KOPT-K1 (cell line): ENCODE measurements around the gene STK38.
A peak's percentile ranks its signal among the peaks of the same experiment; 100 is the strongest.
"Not testable (repeated sequence)": the region's sequence is repeated elsewhere in the genome, so short reads cannot be mapped to it uniquely, and the experiment has no call there.

Source experiments
- H3K27ac ChIP-seq: fragments of 200-600 bp; sonication (generic); 2 replicates; pipeline ENCODE4 v1.5.1; 2016; ENCODE audit warnings: antibody characterized with exemption, mild to moderate bottlenecking, low read depth, low read length; ENCODE audit not compliant: poor library complexity, severe bottlenecking
- H3K36me3 ChIP-seq: fragments of 200-600 bp; sonication (generic); 2 replicates; pipeline ENCODE4 v1.5.1; 2017; ENCODE audit warnings: antibody characterized with exemption, mild to moderate bottlenecking, low read length, moderate library complexity; ENCODE audit not compliant: insufficient read depth
- H3K9me3 ChIP-seq: fragments of 200-600 bp; sonication (generic); 2 replicates; pipeline ENCODE4 v1.5.1; 2017; ENCODE audit warnings: antibody characterized with exemption, low read length, mild to moderate bottlenecking; ENCODE audit not compliant: insufficient read depth, poor library complexity, severe bottlenecking

STK38 gene

DNA sequence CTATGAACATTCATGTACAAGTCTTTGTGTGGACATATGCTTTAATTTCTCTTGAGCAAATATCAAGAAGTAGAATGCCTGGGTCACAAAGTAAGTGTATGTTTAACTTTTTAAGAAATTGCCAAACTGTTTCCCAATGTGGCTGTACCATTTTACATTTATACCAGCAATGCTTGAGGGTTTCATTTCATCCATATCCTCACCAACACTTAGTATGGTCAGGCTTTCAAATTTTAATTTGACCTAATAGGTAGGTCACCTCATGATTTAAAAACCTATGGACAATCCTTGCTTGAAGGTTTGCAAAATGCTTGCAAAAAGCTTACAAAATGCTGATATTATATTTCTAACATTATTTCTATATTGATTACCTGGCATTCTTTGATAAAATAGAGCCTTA is 27.4 kb upstream of the STK38 start:
- H3K36me3 ChIP-seq = no peaks in the 10 kb centered on the region
- H3K9me3 ChIP-seq = peaks cover 11% of the 10 kb centered on the region
- H3K27ac ChIP-seq = no peak overlapping the region

DNA sequence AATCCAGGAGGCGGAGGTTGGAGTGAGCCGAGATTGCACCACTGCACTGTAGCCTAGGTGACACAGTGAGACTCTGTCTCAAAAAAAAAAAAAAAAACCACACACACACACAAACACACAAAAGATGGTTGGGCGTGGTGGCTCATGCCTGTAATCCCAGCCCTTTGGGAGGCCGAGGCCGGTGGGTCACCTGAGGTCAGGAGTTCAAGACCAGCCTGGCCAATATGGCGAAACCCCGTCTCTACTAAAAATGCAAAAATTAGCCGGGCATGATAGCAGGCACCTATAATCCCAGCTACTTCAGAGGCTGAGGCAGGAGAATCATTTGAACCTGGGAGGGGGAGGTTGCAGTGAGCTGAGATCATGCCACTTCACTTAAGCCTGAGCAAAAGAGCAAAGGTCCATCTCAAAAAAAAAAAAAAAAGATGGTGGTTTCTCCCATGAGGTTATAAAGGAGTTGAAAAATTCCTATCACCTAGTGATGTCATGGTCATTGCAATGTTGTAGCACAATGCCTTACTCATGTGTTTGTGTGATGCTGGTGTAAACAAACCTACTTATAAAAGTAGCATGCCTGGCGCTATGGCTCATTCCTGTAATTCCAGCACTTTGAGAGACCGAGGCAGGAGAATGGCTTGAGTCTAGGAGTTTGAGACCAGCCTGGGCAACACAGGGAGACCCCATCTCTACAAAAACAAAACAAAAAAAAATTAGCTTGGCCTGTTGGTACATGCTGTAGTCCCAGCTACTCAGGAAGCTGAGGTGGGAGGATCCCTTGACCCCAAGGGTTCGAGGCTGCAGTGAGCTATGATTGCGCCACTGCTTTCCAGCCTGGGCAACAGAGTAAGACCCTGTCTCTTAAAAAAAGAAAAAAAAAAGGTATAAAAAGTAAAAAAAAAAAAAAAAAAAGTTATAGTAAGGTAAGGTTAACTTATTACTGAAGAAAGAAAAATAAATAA is 25.4 kb upstream of the STK38 start:
- H3K9me3 ChIP-seq = peaks cover 11% of the 10 kb centered on the region
- not testable (repeated sequence) for H3K36me3 ChIP-seq, H3K27ac ChIP-seq

DNA sequence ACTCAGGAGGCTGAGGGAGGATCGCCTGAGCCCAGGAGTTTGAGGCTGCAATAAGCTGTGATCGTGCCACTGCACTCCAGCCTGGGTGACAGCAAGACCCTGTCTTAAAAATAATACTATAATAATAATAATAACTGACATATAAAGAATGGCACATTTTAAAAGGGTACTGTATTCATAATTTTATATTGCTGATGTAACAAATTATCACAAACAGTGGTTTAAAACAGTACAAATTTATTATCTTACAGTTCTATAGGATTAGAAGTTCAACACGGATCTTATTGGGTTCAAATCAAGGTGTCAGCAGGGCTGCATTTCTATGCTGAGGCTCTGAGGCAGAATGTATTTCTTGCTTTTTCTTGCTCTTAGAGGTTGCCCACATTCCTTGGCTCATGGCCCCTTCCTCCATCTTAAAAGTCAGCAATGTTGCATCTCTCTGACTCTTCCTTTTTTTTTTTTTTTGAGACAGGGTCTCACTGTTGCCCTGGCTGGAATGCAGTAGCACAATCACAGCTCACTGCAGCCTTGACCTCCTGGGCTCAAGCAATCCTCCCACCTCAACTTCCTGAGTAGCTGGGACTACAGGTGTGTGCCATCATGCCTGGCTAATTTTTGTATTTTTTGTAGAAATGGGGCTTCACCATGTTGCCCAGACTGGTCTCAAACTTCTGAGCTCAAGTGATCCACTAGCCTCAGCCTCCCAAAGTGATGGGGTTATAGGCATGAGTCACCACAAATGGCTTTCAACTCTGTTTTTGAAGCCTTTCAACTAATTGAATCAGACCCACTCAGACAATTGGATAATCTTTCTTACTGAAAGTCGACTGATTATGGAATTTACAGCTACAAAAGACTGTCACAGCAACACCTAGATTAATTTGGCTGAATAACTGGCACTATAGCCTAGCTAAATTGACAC is 24.1 kb upstream of the STK38 start:
- Histone ChIP-seq H3K27ac (no peak overlapping the region), H3K36me3 (no peaks in the 10 kb centered on the region), H3K9me3 (peaks cover 11% of the 10 kb centered on the region)

DNA sequence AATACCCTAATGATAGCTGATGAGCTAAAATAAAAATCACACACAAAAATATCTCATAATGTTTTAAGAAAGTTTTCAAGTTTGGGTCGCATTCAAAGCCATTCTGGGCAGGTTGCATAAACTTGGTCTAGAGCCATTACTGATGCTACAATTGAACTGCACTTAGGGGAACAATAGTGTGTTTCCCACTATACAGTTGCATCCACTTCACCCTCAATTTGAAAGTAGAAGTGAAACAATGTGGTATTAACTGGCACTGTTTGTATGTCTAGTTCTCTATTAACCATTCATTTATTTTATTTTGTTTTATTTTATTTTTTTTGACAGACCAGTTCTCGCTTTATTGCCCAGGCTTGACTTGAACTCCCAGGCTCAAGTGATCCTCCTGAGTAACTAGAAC is 23.0 kb upstream of the STK38 start:
- no peak overlapping the region for H3K27ac ChIP-seq
- H3K9me3 ChIP-seq = peaks cover 11% of the 10 kb centered on the region
- no peaks in the 10 kb centered on the region for H3K36me3 ChIP-seq

DNA sequence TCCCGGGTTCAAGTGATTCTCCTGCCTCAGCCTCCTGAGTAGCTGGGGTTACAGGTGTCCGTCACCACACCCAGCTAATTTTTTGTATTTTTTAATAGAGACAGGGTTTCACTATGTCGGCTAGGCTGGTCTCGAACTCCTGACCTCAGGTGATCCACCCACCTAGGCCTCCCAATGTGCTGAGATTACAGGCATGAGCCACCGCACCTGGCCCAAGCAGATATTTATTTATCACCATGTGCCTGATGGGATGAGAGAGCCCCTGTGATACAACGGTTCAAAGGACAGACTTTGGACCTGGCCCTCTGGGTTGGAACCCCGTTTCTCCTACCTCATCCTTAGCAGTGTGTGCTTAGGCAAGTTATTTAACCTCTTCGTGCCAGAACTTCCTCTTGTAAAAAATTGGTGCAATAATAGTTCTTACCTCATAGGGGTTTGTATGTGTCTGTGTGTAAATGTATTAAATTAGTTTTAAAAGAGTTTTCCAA is 19.2 kb upstream of the STK38 start:
- Histone ChIP-seq H3K9me3 (peaks cover 4% of the 10 kb centered on the region), H3K27ac (no peak overlapping the region), H3K36me3 (no peaks in the 10 kb centered on the region)

DNA sequence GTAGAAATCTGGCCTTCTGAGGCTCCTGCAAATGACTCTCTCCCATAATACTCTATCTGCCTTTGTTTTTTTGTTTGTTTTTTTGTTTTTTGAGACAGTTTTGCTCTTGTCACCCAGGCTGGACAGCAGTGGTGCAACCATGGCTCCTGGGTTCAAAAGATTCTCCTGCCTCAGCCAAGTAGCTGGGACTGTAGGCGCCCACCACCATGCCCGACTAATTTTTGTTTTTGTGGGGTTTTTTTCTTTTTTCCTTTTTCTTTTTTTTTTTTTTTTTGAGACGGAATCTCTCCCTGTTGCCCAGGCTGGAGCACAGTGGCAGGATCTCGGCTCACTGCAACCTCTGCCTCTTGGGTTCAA is 16.6 kb upstream of the STK38 start:
- Histone ChIP-seq H3K27ac (no peak overlapping the region), H3K9me3 (no peaks in the 10 kb centered on the region), H3K36me3 (no peaks in the 10 kb centered on the region)

DNA sequence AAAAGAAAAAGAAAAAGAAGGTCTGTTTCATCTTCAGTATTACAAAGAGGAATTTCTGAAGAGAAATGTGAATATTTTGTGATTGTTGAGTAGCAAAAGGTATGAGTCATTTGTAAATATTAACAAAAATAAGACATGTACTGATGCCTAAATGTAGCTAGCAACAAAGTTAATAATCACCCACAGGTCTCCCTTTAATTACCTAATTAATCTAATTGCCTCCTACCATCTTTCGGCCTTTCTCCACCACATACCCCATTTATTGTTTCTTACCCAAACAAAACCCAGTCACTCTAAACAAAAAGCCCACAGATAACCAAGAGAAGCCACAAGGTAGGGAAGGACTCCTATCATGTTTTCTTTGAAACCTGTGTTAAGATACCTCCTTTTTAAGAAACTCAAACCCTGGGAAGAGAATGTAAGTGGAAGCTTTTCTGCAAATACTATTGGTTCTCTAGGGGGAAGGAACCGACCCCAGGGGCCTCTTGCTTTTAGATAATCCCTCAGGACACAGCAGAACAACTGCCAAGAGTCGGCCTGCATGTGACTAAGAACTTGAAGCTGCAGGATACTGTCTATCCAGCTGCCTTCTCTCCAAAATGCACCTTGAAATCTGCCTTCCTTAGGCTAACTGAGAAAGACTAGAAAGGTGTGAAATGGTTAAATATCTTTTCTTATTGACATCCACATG is 16.1 kb upstream of the STK38 start:
- Histone ChIP-seq H3K9me3 (no peaks in the 10 kb centered on the region), H3K36me3 (no peaks in the 10 kb centered on the region), H3K27ac (no peak overlapping the region)

DNA sequence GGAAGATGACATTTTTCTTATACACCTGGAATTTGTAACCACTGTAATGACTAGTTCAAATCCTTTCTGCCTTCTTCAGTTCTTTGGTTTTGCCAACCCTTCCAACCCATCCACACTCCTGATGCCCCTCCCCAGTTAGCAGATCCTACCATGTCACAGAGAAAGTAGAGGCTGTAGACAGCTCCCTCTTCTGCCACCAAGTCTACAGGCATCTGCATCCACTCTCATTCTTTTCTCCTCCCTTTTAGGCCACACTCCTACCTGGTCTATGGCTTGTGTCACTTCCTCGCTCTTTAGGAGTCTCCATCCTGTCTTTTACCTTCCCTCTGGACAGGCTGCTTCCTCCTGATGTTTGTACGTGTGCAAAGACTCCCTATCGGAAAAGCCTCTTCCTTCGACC is 13.5 kb upstream of the STK38 start:
- Histone ChIP-seq H3K27ac (no peak overlapping the region), H3K9me3 (no peaks in the 10 kb centered on the region), H3K36me3 (no peaks in the 10 kb centered on the region)

DNA sequence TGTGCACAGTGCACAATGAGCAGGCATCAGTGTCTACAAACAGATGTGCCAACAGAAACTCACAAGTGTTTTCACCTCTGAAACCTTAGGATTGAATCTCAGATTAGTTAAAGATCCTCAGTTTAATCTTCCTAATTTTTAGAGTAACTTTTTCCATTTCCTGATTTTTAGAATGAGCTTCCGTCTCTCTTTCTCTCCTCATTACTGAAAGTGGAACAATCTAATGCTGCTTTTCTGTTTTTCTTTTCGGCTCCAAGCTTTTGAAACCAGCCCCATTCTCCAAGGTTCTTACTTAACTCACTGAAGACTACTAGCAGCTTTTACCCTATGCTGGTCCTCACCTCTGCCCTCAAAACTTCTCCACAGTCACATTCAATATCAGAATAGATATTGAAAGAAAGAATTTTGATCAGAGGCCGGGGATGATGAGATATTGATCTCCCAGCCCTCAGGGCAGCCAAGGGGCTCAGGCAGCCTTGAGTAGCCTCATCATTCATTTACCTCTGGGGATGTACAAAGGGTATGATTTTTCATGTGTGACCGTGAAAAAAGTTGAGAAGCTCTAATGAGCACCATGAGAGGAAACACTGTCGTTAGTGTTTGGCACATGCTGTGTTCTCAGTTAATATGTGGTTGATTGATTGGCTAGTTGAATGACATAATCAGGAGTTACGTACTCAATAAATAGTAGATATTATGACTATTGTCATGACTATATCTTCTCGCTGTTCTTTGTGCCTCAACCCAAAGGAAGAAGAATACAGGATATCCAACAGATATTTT is 11.9 kb upstream of the STK38 start:
- Histone ChIP-seq H3K9me3 (no peaks in the 10 kb centered on the region), H3K27ac (no peak overlapping the region), H3K36me3 (no peaks in the 10 kb centered on the region)

DNA sequence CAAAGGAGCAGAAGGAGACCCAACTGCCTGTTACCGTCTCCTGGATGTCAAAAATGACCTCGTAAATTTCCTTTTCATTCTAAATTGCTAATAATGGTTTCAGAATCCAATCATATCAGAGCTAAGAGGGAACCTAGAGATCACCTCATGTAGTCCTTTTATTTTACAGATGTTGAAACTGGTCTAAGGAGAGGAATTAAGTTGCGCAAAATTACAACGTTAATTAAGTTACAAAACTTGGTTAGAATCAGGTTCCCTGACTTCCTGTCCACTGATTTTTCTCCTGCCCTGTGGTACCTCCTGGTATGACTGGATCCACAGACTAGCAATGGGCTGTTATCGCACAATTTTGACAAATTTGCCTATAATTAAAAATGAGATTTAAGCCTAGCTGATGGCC is 9.0 kb upstream of the STK38 start:
- Histone ChIP-seq H3K36me3 (no peaks in the 10 kb centered on the region), H3K27ac (no peak overlapping the region), H3K9me3 (no peaks in the 10 kb centered on the region)

DNA sequence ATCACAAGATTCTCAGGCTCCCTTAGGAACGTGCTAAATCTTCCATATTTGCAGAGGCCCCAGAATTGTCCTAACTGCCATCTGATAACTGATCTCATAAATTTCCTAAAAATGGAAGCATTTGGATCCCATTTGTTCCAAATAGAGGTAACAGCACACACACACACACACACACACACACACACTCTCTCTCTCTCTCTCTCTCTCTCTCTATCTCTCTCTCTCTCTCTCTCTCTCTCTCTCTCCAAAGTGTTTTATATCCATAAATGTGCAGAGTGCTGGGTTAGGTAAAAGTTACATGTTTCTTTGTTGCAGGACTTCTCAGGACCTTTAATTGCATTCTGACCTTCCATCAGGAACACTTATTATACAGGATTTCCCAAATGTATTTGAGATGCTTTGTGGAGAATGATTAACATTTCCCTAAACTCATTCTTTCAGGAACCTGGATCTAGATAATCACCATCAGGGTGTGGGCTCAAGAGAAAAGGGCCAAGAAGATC is 8.5 kb upstream of the STK38 start:
- Histone ChIP-seq H3K36me3 (no peaks in the 10 kb centered on the region), H3K9me3 (no peaks in the 10 kb centered on the region), H3K27ac (no peak overlapping the region)

DNA sequence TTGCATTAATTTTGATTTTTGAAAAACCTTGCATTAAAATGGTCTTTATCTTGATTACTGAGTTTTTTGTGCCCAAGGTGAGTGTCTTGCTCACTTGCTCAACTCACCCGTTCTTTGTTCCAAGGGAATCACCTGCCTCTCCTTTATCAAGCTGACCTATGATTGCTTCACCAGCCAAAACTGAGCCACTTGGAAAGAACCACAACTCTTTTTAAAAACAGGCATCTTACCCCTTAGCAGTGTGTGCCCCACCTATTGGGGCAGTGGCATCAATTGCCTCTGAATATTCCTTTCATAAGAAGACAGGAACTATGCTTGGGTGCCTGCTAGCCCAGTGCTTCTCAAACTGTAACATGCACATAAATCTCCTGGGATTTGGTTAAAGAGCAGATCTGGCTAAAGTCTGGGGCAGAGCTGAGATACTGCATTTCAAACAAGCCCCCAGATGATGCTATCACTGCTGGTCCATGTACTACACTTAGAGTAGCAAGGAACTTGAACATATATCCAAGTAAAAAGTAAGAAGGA is 3.3 kb upstream of the STK38 start:
- Histone ChIP-seq H3K36me3 (no peaks in the 10 kb centered on the region), H3K27ac (no peak overlapping the region)

DNA sequence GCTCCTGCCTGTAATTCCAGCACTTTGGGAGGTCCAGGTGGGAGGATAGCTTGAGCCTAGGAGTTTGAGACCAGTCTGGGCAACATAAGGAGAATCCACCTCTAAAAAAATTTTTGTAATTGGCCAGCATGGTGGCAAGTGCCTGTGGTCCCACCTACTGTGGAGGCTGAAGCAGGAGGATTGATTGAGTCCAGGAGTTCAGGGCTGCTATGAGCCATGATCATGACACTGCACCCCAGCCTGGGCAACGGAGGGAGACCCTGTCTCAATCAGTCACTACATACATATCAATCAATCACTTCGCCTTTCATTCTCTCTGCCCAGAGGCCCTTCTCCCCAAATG is 1.1 kb upstream of the STK38 start:
- Histone ChIP-seq H3K9me3 (no peaks in the 10 kb centered on the region), H3K27ac (peak overlapping the region; percentile 91), H3K36me3 (peaks cover 4% of the 10 kb centered on the region; the same call in 1 of the 2 replicates)

More for the DNA sequence above, 3.3 kb upstream of the STK38 start:
- H3K9me3 ChIP-seq = no peaks in the 10 kb centered on the region
